Brain pericyte (primary cell): ENCODE data around the gene ASPA.
"Not testable (repeated sequence)": the region's sequence is repeated elsewhere in the genome, so short reads cannot be mapped to it uniquely, and the experiment has no call there.

ENCODE experiments used
- DNase-seq: peaks from one replicate; pipeline ENCODE4 v3.0.0-alpha.2; 2012; ENCODE audit warnings: low read depth, low spot score

ASPA gene

DNA sequence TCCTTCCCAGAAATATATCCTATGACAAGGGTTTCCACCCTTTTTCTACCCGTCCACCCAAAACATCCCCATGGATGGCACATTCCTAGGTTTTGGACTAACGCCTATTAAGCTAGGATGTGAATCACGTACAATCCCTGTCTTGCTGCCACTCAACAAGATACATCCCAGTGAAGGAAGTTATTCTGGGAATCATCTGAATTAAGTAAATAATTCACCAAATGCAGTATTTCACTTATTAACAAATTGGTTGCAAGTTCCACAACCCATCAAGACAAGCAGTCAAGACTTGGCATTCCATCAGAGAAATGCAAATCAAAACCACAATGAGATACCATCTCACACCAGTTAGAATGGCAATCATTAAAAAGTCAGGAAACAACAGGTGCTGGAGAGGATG is 32.1 kb downstream of the ASPA start:
- no peak for DNase-seq

DNA sequence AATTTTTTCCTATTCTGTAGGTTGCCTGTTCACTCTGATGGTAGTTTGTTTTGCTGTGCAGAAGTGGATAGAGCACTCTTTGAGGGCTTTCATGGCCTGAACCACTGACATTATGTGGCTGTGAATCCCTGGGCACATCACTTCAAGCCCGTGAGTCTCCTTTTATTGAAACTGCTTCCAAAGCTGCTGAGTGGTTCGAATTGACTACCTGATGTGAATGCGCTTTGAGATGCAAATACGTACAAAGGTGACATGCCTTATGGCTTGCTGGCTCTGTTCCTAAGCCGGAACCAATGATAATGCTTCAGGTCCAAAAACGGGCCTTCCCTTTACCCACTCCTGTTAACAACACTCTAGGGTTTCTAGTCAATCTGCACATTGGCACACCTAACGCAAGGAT is 34.3 kb downstream of the ASPA start:
- no peak for DNase-seq

DNA sequence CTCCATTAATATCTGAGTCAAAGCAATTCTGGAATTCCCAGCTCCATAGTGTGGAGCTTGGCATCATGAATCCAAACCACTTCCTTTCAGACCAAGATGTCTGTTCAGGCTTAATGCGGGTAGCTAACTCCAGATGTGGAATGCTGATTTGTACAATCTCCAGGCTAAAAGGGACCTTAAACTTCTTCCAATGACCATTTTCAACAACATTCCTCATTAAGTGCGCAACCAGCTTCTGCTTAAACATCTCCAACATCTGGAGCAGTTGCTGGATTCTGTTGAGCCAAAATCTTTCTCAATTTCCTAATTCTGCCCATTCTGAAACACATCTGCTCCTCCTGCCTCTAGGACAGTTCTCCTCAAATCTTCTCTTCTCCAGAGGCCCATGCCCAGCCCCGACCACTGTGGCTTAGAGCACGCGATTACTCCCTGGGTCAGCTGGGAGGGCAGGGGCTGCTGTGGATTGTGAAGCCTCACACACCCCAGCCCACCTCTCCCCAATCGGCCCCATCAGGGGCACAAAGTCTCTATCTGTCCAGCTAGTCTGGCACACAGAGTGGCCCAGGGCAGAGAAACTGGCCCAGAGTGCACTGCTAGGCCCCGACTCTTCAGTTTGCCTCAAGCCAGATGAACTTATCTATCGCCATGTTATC is 36.2 kb downstream of the ASPA start:
- no peak for DNase-seq

DNA sequence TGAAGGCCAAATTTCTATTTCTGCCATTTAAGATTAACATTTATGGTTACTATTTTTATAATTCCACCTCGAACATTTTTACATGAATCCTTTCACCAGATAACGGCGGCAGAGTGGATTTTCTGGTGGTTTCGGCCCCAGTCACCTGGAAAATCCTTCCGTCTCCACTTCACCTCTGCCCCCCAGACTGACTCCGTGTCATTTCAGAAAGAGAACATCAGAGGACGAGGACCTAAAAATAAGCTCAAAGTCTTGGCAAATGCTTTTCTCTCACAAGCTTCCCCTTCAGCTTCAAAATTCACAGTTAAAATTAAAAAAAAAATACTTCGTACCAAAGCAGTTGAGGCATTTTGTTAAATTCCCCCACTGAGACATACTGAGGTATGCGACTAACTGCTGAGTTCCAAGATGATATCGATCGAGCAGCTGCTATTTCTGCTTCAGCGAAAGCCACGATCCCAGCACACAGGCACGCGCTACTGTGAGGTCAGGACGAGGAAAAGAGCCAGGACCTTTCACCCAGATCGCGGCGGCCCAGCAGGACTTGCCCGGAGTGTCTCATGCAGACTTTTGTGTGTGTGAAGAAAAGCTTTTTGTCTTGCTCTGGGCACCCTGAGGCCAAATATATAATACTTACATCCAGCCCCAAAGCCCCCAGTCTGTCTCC is 36.8 kb downstream of the ASPA start:
- no peak for DNase-seq

DNA sequence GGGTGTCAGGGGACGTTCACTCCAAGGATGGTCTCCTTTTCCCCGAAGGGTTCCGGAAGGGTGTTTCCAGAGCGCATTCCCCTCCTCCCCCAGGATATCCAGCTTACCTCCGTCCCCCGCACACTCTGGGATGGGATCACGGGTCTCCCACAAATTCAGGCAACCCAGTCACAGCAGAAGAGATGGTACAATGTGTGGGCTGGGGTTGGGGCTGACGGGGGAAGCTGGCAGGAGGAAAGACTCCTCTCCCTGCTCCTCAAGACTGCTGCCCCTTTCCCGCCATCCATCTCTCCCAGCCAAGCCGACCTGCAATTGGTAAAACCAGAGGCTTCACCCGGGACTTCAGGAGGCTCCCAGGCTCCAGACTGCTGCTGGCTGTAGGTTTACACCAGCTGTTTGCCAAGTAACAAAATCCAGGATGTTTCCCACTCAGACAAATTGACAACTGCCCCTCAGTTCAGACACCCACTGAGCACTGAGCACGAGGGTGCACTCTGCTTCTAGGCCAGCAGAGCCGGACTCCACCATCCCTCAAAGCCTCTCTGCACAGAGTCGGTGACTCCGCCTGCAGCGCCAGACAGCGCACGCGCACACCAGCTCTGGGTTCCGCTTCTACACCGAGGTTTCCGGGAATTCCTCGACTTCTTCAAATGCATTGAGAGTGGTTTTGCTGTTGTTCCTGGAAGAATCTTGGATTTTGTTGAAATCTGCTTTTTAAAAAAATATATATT is 37.7 kb downstream of the ASPA start:
- DNase-seq = no peak

DNA sequence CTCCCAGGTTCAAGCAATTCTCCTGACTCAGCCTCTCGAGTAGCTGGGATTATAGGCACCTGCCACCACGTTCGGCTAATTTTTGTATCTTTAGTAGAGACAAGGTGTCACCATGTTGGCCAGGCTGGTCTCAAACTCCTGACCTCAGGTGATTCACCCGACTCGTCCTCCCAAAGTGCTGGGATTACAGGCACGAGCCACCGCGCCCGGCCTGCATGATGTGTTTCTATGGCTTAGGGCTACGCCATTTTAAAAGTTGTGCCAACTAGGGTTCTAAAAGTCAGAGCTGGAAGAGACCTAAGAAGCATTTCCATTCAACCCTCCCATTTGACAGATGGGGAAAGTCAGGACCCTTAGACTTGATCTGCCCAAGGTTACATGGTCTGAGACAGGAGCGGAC is 38.4 kb downstream of the ASPA start:
- DNase-seq = not testable (repeated sequence)

DNA sequence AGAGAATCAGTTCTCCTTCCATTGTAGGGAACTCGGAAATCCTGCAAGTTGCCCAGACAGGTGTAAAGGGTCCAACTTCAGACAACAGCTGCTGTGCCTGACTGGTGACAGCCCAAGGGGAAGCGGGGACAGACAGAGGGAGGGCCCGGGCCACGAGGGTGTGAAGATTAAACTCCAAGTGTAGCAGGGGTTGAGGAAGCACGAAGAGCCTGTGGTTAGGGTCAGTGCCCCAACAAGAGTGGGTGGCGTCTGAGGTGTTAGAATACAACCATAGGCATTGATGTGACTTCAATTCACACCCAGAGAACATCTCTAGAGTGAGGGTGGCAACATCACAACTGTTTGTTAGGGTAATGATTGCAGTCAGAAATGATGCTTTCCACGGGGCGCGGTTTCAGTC is 39.1 kb downstream of the ASPA start:
- DNase-seq = no peak

DNA sequence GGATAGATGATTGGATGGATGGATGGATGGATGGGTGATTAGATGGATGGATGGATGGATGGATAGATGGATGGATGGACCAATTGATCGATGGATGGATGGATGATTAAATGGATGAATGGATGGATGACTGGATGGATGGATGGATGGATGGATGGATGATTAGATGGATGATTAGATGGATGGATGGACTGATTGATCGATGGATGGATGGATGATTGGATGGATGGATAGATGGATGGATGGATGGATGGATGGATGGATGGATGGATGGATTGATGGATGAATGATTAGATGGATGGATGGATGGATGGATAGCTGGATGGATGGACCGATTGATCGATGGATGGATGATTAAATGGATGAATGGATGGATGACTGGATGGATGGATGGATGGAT is 43.7 kb downstream of the ASPA start:
- not testable (repeated sequence) for DNase-seq

DNA sequence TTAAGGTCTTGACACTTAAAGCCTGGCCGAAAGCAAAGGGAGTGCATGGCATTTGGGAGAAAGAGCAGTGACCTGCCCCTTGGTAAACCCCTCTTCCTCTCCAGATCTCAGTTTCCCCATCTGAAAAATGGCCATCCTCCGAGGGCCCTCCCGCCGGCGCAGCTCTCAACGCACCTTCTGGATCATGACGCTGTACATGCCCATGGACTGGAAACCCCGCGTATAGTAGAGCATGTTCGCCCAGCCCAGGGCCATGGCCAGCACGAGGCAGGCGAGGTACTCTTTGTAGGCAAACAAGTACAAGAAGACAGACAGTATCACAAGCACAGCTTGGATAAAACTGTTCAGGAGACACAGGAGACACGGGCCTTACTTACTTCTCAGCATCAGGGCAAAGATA is 48.2 kb downstream of the ASPA start:
- DNase-seq = no peak

DNA sequence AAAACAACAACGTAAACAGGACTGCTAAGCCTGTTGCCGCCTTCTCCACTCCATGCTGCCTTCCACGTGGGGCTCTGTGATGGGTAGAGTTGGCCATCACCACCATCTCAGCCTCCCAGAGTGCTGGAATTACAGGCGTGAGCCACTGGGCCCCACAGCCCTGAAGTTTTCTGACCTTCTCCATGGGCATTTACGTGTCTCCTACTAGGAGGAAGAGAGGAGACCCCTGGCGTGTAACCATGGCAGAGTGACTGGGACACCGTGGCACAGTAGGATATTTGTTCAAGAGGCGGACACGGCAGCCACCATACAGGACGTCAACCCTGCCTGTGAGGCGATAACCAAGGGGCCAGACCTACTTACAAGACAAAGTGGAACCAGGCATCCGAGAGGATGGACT is 50.7 kb downstream of the ASPA start:
- no peak for DNase-seq

DNA sequence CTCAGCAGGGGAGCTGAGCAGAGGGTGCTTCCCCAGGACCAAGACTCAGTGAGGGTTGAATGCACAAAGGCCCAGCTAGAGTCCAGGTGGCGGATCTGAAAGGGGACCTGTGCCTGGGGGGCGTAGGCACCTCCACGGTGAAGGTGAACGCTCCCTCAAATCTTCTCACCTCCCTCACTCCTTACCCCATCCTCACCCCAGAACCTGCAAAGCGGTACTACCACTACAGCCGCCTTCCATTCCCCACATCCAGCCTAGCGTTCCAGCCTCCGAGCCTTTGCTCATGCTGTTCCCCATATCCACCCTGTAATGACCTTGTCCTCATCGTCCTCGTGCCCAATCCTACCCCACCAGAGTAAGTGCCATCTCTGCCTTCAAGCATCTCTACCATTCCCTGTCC is 51.2 kb downstream of the ASPA start:
- DNase-seq = no peak

DNA sequence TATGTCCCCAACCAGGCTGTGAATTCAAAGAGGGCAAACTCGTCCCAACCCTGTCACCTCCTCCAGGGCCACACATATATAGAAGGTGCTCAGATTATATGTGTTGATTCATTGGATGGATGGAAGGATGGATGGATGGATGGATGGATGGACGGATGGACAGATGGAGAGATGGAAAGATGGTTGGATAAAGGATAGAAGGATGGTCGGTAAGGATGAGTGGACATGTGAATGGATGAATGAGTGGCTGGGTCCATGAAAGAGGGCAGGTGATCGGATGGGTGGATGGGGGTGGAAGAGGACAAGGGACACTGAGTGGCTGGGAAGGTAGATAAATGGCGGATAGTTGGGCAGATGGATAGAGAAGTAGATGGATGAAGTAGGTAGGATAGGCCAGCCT is 51.7 kb downstream of the ASPA start:
- no peak for DNase-seq

DNA sequence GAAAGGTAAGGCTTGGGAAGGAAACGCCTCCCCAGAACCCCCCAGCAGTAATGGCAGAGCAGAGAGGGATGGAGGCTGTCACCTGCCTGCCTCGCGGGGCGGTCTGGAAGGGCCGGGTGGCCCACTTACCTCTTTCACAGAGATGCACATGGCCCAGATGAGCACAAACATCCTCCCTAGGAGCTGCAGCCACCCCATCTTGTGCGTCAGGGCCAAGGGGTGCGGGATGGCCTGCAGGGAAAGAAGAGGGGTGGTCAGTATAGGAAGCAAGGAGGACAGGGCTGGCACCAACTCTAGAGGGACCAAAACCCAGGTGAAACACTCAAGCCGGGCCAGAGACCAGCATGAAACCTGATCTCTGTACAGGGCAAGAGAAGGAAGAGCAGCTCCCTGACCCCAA is 52.1 kb downstream of the ASPA start:
- no peak for DNase-seq

DNA sequence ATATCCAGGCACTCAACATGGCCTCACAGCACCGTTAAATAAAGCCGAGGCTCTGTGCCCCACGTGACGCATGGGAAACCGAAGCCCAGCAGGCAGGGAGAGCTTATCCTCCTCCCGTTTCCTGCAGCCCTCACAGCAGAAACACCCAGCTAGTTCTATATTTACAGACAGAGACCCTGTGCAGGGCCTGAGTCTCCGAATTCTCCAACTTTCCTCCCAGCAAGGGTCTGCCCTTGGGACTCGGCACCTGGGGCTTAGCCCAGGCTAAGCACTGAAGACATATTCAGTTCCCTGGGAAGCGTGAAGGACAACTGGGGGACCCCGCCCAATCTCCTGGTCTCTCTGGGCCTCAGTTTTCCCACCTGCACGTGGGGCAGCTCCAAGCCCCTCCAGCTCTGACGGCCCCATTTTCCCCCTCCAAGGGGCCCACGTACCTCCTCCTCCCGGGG is 52.6 kb downstream of the ASPA start:
- DNase-seq = no peak

DNA sequence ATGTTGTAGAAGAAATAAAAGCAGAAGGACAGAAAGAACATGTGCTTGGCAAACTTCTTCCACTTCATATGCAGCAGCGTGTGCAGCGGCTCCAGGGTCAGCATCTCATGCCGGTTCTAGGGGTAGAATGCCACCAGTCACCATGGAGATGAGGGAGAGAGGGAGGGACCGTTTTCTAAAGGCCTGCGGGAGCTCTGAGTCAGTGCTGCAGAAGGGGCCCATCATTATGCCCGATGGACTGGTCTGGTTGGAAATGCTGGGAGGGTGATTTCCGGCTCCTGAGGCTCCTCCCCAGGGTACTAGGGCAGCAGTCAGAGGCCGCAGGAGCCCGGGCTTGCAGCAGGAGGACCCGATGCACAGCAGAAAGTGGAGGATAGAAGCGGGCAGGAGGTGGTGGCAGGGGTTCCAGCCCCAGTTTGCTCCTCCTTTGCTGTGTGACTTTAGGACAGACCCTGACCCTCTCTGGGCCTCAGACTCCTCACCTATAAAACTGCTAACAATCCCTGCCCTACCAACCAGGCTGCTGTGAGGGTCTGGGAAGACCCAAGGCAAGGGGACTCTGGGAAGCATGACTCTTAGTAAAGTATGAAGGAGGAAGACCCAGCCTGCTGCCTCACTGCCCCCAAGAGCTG is 53.2 kb downstream of the ASPA start:
- DNase-seq = peak; percentile 37

DNA sequence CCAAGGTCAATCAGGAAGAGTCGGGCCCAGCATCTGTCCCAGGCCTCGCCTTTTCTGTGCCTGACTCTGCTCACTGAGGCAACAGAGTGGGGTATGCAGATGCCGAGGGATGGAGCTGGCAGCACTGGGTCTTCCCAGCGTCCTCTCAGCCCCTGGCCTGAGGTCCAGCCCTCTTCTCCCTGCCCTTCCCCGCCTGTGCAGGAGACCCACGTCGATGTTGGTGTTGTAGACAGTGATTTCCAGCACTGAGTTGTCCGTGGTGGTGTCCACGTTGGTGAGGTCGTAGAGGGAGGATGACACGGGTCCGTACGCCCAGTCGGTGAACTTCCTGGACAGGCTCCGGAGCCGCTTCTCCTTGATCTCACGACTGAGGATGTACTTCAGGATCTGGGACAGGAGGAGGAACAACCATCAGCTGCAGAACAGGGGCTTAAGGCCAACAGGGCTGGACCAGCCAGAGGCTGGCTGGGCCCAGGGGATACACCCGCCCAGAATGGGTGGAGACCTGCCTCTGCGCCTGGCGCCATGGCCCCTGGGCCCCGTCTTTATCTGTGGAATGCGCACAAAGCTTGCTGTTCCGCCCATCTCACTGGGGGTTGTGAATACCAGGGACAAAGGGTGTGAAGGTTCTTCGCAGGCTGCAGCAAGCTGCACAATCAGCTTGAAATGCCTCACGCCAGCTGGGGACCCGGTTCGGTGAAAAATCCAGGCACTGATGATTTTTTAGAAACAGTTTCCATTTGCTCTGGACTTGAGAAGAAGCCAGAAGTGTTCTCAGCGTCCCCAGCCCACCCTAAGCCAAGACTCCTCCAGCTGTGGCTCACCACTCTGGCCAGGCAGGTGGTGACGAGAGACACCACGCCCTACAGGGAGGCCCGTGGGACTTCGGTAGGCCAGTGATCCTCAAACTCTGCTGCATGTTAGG is 54.3 kb downstream of the ASPA start:
- DNase-seq = no peak

DNA sequence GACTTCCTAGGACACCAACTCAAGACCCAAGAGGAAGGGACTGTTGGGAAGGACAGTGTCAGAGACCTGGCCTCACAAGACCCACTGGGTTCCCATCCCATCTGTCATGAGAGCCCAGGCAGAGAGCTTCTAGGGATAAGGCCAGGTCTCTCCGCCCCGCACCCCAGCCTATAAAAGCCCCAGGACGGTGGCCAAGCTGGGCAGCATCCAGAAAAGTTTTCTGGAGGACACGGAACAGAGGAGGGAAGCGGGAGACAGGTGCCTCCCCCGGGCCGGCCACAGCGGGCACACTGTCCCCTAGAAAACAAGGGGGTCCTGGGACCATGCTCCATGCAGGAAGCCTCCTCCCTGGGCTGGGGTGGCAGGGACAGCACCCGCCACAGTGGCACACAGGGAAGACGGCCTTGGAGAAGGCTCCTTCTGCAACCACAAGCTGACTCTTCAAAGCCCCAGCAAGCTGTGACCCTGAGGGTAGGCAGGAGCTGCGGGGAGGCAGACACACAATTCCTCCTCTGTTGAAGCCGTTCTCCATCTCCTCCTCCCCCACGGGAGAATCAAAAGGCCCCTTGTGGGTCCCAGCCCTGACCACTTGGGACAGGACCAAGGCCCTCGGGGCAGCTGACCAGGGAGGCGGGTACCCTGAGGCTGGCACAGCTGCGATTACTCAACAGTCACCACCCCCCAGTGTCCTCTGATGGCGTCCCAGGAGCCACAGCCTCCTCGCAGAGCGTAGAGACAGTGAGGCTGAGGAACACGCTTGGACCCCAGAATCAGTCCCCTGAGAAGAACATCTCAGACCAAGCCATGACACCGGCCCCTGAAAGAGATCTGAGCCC is 55.7 kb downstream of the ASPA start:
- no peak for DNase-seq

DNA sequence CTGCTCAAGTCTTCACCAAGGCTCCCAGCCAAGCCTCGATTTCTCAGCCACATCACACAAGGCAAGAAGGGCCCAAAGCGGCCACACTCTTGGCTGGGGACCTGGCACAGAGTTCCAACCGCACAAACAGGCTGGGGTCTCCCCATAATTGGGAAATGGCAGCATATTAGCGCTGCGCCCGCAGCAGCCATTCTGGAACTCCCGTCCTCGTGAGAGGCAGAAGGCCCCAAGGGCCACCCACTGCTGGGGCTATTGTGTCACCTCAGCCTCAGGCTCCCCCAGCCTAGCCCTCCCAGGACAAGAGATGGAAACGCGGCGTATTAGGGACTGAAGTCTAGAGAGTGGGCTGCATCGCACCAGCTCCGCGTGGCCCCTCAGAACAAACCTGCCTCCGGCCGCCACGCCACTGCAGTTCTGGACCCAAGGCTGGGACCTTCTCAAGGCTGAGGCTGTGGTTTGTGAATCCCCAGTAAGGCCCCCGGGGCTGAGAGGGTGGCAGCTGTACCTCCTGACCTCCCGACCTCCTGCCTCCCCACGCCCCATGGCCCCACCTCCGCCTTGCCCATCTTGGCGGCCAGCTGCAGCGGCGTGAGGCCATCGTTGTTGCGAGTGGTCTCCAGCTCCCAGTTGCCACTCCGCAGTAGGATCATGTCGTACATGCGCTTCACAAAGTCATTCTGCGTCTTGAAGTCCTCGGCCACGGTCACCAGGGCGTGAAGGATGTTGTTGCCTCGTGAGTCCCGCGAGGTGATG is 56.5 kb downstream of the ASPA start:
- DNase-seq = no peak

DNA sequence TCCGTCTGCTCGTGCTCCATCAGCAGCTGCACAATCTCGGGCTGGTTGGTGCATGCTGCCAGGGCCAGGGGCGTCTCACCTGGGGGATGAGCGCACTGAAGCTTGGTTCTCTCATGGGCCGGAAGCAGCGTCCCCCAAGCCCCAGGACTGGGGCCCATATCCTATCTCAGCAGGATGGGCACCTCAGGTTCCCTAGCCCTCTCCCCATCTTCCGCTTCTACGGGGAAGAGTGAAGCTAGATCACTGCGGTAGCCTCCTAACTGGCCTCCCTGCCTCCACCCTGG is 57.0 kb downstream of the ASPA start:
- DNase-seq = no peak

DNA sequence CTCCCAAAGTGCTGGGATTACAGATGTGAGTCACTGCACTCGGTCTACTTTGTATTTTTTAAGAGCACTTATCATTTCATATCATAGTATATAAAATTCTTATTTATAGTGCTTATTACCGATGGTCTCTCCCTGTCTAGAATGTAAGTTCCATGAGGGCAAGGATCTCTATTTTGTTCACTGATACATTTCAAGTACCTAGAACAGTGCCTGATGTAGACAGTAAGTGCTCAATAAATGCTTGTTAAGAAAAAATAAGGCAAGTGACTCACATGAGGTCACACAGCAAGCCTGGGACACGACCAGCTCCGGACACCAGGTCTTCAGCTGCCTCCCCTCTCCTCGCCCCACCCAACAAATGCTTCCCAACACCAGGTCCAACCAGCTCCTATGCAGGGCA is 58.0 kb downstream of the ASPA start:
- no peak for DNase-seq
